ENCODE measurements around the gene VARS2. TPM values are rescaled to one million over a fixed set of nuclear protein-coding genes. Genes with fewer than 3 reads are reported as not detected.
"Not testable (repeated sequence)": the region's sequence is repeated elsewhere in the genome, so short reads cannot be mapped to it uniquely, and the experiment has no call there.

Gene VARS2
- total and polyA plus RNA-seq, 4 donors, result 9.4 to 23.3 (median 16.3) TPM

GRCh38 chr6:30922447-30922852 is 8.4 kb downstream of the VARS2 start:
- H3K27ac ChIP-seq (ENCODE audit: low read depth in 1 of 2, low read length in 2 of 2), result no peak overlapping the region
- TF ChIP-seq RAD21 (IDR thresholded peaks at IDR 0.05) (no peak), EGR1 (IDR thresholded peaks at IDR 0.05; ENCODE audit: low read depth in 2 of 2) (no peak), FOXA1 (IDR thresholded peaks at IDR 0.05) (no peak)
- no peak overlapping the region for H3K9ac ChIP-seq (ENCODE audit: low read depth in 1 of 2, low read length in 2 of 2)
- DNase-seq (ENCODE audit: low spot score), result no peak
- no peaks in the 10 kb centered on the region for H3K9me3 ChIP-seq (ENCODE audit: control insufficient read depth in 4 of 4, low read length in 3 of 4)
- H3K4me3 ChIP-seq (ENCODE audit: low read depth in 1 of 3, low read length in 3 of 3), result no peak overlapping the region
- no peaks in the 10 kb centered on the region for H3K4me1 ChIP-seq (ENCODE audit: control insufficient read depth in 4 of 4, insufficient read depth in 4 of 4, low read length in 3 of 4)
- WGBS, result 91% methylated on average over 7 of the region's 7 CpGs
- peaks cover 18 to 78% (median 40%) of the 10 kb centered on the region in 4 donors for H3K36me3 ChIP-seq (ENCODE audit: control insufficient read depth in 4 of 4, insufficient read depth in 3 of 4, low read depth in 1 of 4, low read length in 3 of 4)
- H3K27me3 ChIP-seq (ENCODE audit: control insufficient read depth in 4 of 4, insufficient read depth in 4 of 4, low read length in 3 of 4), result no peaks in the 10 kb centered on the region

GRCh38 chr6:30924040-30924627 is 10.1 kb downstream of the VARS2 start:
- 94% methylated on average over 9 of the region's 9 CpGs for WGBS

GRCh38 chr6:30926644-30927043 is 12.6 kb downstream of the VARS2 start:
- H3K4me3 ChIP-seq (ENCODE audit: low read depth in 1 of 3, low read length in 3 of 3), result no peak overlapping the region
- no peaks in the 10 kb centered on the region for H3K4me1 ChIP-seq (ENCODE audit: control insufficient read depth in 4 of 4, insufficient read depth in 4 of 4, low read length in 3 of 4)
- DNase-seq (ENCODE audit: low spot score), result no peak
- no peak overlapping the region for H3K27ac ChIP-seq (ENCODE audit: low read depth in 1 of 2, low read length in 2 of 2)
- no peaks in the 10 kb centered on the region for H3K27me3 ChIP-seq (ENCODE audit: control insufficient read depth in 4 of 4, insufficient read depth in 4 of 4, low read length in 3 of 4)
- TF ChIP-seq TAF1 (conservative IDR thresholded peaks at IDR 0.05), result no peak
- no peak for TF ChIP-seq FOXA2 (IDR thresholded peaks at IDR 0.05)
- TF ChIP-seq ZBTB33 (IDR thresholded peaks at IDR 0.05), result no peak
- no peak for TF ChIP-seq HNF4G (IDR thresholded peaks at IDR 0.05)
- TF ChIP-seq YY1 (IDR thresholded peaks at IDR 0.05), result no peak
- no peak for TF ChIP-seq EGR1 (IDR thresholded peaks at IDR 0.05; ENCODE audit: low read depth in 2 of 2)
- TF ChIP-seq RAD21 (IDR thresholded peaks at IDR 0.05), result no peak
- no peak for TF ChIP-seq JUND (IDR thresholded peaks at IDR 0.05)
- TF ChIP-seq HNF4A (conservative IDR thresholded peaks at IDR 0.05), result no peak
- no peak for TF ChIP-seq NR2F2 (IDR thresholded peaks at IDR 0.05)
- no peak overlapping the region for H3K9ac ChIP-seq (ENCODE audit: low read depth in 1 of 2, low read length in 2 of 2)
- peaks cover 9 to 49% (median 21%) of the 10 kb centered on the region in 4 donors for H3K36me3 ChIP-seq (ENCODE audit: control insufficient read depth in 4 of 4, insufficient read depth in 3 of 4, low read depth in 1 of 4, low read length in 3 of 4)
- peaks cover 0 to 3% (median 1%) of the 10 kb centered on the region in 4 donors for H3K9me3 ChIP-seq (ENCODE audit: control insufficient read depth in 4 of 4, low read length in 3 of 4)
- WGBS, result 93% methylated on average over 4 of the region's 4 CpGs

More at GRCh38 chr6:30924040-30924627, 10.1 kb downstream of the VARS2 start:
- not testable (repeated sequence) for DNase-seq (ENCODE audit: low spot score); H3K4me1 ChIP-seq (ENCODE audit: control insufficient read depth in 4 of 4, insufficient read depth in 4 of 4, low read length in 3 of 4); H3K9ac ChIP-seq (ENCODE audit: low read depth in 1 of 2, low read length in 2 of 2); H3K4me3 ChIP-seq (ENCODE audit: low read depth in 1 of 3, low read length in 3 of 3); H3K27ac ChIP-seq (ENCODE audit: low read depth in 1 of 2, low read length in 2 of 2); H3K27me3 ChIP-seq (ENCODE audit: control insufficient read depth in 4 of 4, insufficient read depth in 4 of 4, low read length in 3 of 4); H3K9me3 ChIP-seq (ENCODE audit: control insufficient read depth in 4 of 4, low read length in 3 of 4)
- peaks cover 18 to 71% (median 35%) of the 10 kb centered on the region in 4 donors for H3K36me3 ChIP-seq (ENCODE audit: control insufficient read depth in 4 of 4, insufficient read depth in 3 of 4, low read depth in 1 of 4, low read length in 3 of 4)

GRCh38 chr6:30927080-30927479 is 13.0 kb downstream of the VARS2 start:
- H3K36me3 ChIP-seq (ENCODE audit: control insufficient read depth in 4 of 4, insufficient read depth in 3 of 4, low read depth in 1 of 4, low read length in 3 of 4), result peaks cover 9 to 44% (median 20%) of the 10 kb centered on the region in 4 donors
- WGBS, result 94% methylated on average over 3 of the region's 3 CpGs
- not testable (repeated sequence) for H3K27ac ChIP-seq (ENCODE audit: low read depth in 1 of 2, low read length in 2 of 2)

More at GRCh38 chr6:30927080-30927479, 13.0 kb downstream of the VARS2 start:
- H3K4me3 ChIP-seq (ENCODE audit: low read depth in 1 of 3, low read length in 3 of 3); DNase-seq (ENCODE audit: low spot score); H3K27me3 ChIP-seq (ENCODE audit: control insufficient read depth in 4 of 4, insufficient read depth in 4 of 4, low read length in 3 of 4); H3K9ac ChIP-seq (ENCODE audit: low read depth in 1 of 2, low read length in 2 of 2); H3K9me3 ChIP-seq (ENCODE audit: control insufficient read depth in 4 of 4, low read length in 3 of 4); H3K4me1 ChIP-seq (ENCODE audit: control insufficient read depth in 4 of 4, insufficient read depth in 4 of 4, low read length in 3 of 4): not testable (repeated sequence)
